Activated CD4-positive, alpha-beta T cell treated with anti-CD3 and anti-CD28 coated beads, Interleukin-2, amount 50 U/mL, for 48 hours (primary cell): Measurements from ENCODE around the gene IGSF9.

Source experiments
- DNase-seq, 2 experiments: peaks; one replicate each; pipeline ENCODE4 v3.0.0-alpha.2; 2020

IGSF9 gene

GRCh38 chr1:159895286-159895685, 50.1 kb downstream of the IGSF9 start:
- DNase-seq = no peak

- DNase-seq = no peak
Observed at GRCh38 chr1:159892944-159893343, 52.5 kb downstream of the IGSF9 start.

GRCh38 chr1:159891275-159892157, 53.9 kb downstream of the IGSF9 start:
- DNase-seq = peak; percentile 79 to 85

- DNase-seq = no peak
Observed at GRCh38 chr1:159890390-159890789, 55.0 kb downstream of the IGSF9 start.

GRCh38 chr1:159889821-159890252, 55.6 kb downstream of the IGSF9 start:
- DNase-seq = no peak

- DNase-seq = no peak
Observed at GRCh38 chr1:159889202-159889601, 56.2 kb downstream of the IGSF9 start.

- no peak for DNase-seq
Observed at GRCh38 chr1:159884296-159884695, 61.1 kb downstream of the IGSF9 start.

GRCh38 chr1:159883134-159883533, 62.3 kb downstream of the IGSF9 start:
- DNase-seq = no peak

- no peak for DNase-seq
Observed at GRCh38 chr1:159882527-159882862, 62.9 kb downstream of the IGSF9 start.

- peak; percentile 39 to 50 for DNase-seq
Observed at GRCh38 chr1:159881622-159882526, 63.5 kb downstream of the IGSF9 start.

- no peak for DNase-seq
Observed at GRCh38 chr1:159880430-159880829, 65.0 kb downstream of the IGSF9 start.

- no peak for DNase-seq
Observed at GRCh38 chr1:159879977-159880376, 65.4 kb downstream of the IGSF9 start.

- DNase-seq = no peak
Observed at GRCh38 chr1:159879136-159879535, 66.3 kb downstream of the IGSF9 start.

GRCh38 chr1:159877695-159878444, 67.5 kb downstream of the IGSF9 start:
- no peak for DNase-seq
